CD4-positive, alpha-beta T cell treated with Interleukin-6 for 4 hours (primary cell): ENCODE results near the gene UBE4A.
"Not testable (repeated sequence)": the region's sequence is repeated elsewhere in the genome, so short reads cannot be mapped to it uniquely, and the experiment has no call there.

ENCODE experiments used
- DNase-seq: peaks from one replicate; pipeline ENCODE4 v3.0.0-alpha.2; 2020; ENCODE audit warnings: mixed read lengths

The UBE4A gene

DNA sequence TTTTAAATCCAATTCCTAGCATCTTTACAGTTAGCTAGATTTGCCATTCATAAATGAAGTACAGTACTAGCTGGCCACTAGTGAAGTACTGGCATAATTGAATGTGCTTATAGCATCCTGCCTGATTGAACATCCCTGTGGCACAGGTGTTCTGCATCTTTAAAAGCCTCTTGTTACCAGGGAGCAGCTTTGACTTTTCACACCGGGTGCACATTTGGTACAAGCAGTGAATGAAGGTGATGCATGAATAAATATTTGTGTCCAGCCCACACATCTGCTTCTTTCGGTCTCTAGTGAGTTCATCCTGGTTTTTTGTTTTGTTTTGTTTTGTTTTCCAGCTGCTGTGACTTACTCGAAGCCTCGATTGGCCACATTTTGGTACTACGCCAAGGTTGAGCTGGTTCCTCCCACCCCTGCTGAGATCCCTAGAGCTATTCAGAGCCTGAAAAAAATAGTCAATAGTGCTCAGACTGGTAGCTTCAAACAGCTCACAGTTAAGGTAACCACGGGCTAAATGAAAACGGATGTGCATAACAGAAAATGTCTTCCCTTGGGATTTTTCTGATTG is 47.3 kb downstream of the UBE4A start:
- no peak for DNase-seq

GRCh38 chr11:118410055-118410745 is 50.8 kb downstream of the UBE4A start:
- DNase-seq, result no peak

- DNase-seq, result no peak
Measured at GRCh38 chr11:118411530-118411929, 52.1 kb downstream of the UBE4A start.

DNA sequence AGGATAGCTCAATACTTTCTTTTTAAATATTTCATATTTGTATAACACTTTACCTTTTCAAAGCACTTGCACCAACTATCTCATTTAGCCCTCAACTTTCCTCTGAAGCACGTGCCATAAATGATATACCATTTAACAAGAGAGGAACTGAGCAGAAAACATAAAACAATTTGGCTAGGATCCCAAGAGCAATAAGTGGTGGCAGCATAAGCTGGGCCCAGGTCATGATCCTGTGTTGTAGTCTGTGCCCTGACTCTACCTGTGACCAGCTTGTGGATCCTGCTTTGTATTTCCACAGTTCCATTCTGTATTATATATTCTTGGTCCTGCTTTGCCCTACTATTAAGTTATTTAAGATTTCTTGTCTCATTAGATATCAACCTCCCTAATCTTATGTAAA is 53.5 kb downstream of the UBE4A start:
- DNase-seq, result no peak

DNA sequence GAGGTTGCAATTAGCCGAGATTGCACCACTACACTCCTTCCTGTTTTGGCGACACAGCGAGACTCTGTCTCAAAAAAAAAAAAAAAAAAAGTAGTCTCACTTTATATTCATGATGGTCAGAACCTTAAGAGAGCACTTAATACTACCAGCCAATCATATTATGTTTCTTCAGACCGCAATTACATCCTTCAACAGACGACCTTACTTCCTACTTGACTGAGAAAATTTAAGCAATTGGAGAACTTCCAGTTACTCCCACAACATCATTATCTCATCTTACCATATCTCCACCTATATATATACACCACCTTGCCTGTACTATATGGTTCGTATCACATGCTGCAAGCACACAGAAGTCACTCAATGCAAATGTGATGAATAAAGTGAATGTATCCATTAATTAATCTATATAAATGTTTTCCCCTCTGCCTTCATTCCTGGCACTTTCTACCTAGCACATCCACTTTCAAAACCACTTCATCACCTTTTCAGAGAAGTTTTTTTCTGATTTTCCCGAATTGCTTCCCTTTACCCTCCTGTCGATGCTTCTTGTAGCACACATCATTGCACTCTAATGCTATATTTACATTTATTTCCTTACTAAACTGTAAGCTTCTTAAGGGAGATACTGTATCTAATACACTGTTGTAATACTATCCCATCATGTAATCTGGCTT is 55.8 kb downstream of the UBE4A start:
- no peak for DNase-seq

DNA sequence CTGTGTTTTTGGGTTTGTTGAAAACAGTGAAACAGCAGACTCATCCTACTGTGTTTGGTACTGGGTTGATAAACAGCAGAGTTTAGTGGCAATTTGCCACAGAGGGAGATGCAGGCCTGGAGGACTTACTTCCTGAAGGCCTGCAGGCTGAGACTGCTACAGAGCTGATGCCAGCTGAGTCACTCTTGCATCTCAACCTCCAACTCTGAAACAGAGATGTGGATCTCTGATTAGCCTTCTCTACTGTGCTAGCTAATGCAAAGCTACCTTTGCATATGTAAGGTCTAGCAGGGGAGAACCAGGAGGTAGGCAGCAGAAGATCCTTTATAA is 56.3 kb downstream of the UBE4A start:
- peak; percentile 31 for DNase-seq

DNA sequence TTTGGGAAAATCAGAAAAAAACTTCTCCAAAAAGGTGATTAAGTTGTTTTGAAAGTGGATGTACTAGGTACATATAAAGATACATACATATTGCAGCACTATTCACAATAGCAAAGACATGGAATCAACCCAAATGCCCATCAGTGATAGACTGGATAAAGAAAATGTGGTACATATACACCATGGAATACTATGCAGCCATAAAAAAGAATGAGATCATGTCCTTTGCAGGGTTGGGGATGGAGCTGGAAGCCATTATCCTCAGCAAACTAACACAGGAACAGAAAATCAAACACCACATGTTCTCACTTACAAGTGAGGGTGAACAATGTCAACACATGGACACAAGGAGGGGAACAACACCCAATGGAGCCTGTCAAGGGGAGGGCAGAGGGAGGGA is 57.5 kb downstream of the UBE4A start:
- DNase-seq, result not testable (repeated sequence)

DNA sequence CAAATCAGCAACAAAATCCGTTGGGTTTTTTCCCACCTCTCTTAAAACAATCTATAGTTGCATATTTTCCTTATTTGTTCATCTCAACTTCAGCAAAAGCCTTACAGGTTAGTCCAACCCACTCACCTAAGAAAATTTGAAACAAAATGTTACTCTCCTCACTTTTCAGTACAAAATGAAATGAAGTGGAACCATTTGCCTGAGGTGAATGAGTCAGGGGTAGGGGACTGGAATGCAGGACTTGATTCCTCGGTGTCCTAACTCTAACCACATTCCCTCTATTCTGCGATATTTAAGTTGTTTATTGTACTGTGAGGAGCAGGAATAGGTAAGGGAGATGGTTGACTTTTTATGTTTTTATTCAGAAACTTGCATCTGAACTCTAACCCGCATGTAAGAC is 58.4 kb downstream of the UBE4A start:
- DNase-seq, result no peak

DNA sequence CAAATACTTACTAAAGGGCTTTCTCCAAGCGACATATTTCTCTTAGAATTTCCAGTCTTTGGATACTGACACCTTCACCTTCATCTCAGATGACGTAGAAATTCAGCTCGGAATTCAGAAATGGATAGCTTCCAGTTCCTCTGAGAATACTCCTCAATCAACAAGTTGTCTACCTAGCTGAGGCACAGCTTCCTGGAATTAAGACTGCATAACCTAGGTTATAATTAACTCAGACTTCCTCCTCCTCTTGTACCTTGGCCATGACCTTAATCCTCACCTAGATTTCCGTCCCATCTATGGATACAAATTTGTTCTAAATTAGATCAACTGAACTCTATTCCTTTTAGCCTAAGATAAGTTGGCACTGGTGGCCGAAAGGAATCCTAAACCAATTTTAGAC is 59.4 kb downstream of the UBE4A start:
- no peak for DNase-seq

- no peak for DNase-seq
Measured at GRCh38 chr11:118427707-118428106, 68.3 kb downstream of the UBE4A start.

DNA sequence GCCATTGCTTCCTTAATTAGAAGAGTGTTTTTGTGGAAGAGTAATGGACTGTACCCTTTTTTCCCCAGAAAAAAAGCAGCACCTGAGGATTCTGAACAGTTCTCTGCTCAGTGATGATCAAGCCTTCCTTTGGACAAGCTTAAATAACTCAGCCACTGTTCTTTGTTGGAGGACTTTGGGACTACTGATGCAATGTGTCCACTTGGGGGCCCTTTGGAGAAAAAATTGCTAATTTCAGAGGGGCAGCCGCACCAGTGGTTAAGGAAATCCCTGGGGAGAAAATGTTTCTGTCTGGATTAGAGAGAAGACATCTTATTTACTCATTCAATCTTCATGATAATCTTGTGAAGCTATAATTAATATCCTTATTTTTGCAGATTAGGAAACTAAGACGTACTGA is 71.6 kb downstream of the UBE4A start:
- no peak for DNase-seq

- no peak for DNase-seq
Measured at GRCh38 chr11:118434123-118434552, 74.7 kb downstream of the UBE4A start.

DNA sequence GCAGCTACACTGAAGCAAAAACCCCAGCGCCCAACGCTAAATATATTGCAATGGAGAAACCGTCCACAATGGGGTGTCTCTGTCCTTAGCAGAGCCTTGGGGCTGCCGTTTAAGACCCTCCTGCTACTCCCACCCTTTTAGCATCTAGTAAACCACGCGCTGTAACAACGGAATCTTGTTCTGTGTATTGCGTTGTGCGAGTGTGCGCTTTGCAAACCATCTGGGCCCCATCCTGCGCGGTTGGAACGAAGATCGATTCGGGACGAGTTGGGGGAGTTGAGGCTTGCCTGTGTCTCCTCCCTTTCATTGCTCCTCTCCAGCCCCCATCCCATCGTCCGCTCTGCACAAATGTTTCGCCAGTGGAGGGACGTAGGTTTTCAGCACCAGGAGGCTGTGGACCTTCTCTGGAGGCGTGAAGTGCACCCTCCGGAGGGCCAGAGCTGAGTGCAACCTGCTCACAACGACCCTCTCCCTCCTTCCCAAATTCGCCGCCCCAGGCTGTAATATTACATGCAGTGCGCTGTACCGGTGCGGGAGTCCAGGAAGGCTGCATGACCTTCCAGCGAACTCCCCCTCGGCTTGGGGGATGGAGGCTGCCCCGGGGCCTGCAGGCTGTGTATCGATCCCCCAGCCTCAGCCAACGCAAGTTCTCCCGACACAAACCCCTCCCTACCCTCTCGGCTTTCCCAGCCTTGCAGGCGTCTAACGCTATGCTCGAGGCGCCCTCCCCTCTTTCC is 75.3 kb downstream of the UBE4A start:
- DNase-seq, result peak; percentile 56

DNA sequence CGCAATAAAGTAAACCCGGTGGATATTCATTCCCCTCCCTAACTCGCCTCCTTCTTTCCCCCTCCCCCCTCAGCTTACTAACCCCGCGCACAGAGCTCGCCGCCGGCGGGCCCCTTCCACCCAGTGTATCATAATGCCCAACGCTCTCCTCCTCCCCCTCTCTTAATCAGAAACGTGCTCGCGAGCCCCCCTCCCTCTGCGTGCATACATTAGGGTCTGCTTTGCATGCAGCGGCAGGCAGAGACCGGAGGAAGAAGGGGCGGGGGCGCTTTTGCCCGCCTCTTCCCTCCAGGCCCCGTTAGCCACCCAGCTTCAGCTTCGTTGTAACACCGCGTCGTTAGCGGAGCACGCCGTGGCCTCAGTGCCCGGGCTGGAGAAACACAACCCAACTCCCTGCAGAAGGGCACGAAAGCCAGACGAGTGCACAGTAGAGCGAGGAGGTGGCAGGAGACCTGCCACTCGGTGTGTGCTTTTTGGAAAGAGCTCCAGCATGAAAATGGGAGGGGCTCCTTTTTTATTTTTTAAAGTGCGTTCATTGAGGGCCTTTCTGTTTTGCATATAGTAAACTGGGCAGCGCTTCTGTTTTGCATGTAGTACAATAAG is 76.0 kb downstream of the UBE4A start:
- DNase-seq, result peak; percentile 79

DNA sequence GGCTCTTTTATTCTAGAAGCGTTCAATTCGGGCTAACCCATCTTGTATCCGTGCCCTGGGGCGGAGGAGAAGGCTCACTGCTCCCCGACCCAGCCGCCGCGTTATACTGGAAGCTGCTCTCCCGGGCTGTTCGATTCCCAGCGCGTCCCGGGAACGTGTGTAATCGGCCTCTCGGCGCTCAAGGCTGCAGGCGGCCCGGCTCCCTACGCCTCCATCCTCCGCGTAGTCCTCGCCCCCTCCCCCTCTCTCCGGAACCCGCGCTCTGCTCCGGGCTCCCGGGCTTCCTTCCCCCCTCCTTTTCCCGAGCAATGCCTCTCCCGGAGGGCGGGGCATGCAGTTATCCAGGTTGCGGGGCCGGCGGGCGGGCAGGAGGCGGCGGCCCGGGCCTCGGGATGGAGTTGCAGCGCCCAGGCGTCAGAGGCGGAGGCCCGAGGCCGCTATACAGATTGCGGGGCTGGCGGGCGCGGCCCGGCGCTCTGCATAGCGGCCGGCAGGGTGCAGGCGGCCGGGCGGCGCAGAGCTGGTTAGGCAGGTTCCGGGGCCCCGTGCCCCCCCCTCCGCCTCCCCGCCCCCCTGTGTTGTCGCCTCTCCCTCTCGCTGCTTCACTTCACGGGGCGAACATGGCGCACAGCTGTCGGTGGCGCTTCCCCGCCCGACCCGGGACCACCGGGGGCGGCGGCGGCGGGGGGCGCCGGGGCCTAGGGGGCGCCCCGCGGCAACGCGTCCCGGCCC is 76.7 kb downstream of the UBE4A start, which contains the start of gene KMT2A:
Gene KMT2A (plus strand): TSS at position 600 of the 732 bp plus-strand sequence. CDS start 21 bp downstream, at position 621.
- peak; percentile 93 for DNase-seq

DNA sequence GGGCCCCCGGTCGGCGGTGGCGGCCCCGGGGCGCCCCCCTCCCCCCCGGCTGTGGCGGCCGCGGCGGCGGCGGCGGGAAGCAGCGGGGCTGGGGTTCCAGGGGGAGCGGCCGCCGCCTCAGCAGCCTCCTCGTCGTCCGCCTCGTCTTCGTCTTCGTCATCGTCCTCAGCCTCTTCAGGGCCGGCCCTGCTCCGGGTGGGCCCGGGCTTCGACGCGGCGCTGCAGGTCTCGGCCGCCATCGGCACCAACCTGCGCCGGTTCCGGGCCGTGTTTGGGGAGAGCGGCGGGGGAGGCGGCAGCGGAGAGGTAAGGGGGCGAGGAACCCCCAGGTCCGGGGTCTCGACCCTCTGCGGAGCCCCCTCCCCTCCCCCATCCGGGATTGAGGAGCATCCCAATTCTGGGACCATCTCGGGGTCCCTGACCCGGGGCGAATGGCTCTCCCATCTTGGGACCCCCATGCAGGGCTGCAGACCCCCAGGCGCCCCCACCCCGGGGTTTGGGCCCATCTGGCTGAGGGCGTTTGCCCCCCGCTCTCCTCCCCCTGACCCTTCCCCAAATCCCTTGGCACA is 77.3 kb downstream of the UBE4A start:
- DNase-seq, result peak; percentile 60

GRCh38 chr11:118437208-118438125 is 78.1 kb downstream of the UBE4A start:
- DNase-seq, result peak; percentile 59

DNA sequence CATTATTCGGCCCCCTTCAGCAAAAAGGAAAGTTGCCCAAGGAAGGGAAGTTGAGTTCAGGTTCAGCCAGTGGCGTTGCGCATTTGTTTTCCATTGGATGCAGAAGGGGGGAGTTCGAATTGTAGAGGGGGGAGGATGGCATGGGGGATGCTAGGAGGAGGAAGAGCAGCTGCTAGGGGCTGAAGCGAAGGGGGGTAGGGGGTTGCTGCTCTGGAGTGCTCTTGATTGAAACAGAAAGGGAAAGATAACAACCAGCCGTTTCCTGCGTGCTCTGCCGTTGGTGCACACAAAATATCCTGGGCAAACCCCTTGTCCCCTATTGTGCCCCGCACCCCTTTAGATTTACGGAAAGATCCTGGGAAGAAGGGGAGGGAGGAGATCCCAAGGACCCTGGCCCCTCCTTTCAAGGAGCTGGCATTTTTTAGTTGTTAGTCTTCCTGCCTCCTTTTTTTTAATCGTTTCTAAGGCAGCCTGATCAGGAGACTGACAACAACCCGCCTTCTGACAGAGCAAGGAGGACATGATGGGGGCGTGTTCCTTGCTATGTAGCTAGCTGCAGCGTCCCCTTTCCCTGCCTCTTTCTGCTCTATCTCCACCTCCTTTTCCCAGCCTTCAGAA is 79.0 kb downstream of the UBE4A start:
- peak; percentile 52 for DNase-seq

- no peak for DNase-seq
Measured at GRCh38 chr11:118439646-118440045, 80.2 kb downstream of the UBE4A start.

- DNase-seq, result no peak
Measured at GRCh38 chr11:118441770-118442275, 82.4 kb downstream of the UBE4A start.
